ENCODE results near the gene RRAGD. TPM values are rescaled to one million over a fixed set of nuclear protein-coding genes. Genes with fewer than 3 reads are reported as not detected.
A peak's percentile ranks its signal among the peaks of the same experiment; 100 is the strongest.

RRAGD gene
- polyA plus RNA-seq (2013, experiment 1 of 2; ENCODE audit: insufficient read length) = 0.50 TPM
- polyA plus RNA-seq (2013, experiment 2 of 2; ENCODE audit: insufficient read length) = 2.0 TPM

- peak; percentile 32 for DNase-seq
Measured at GRCh38 chr6:89412071-89413005, at the start of gene RRAGD. RRAGD (minus strand) TSS chr6:89412273; CDS start chr6:89411993, 280 bp downstream.

GRCh38 chr6:89460713-89461112, 48.6 kb upstream of the RRAGD start:
- DNase-seq = no peak

GRCh38 chr6:89459501-89459900, 47.4 kb upstream of the RRAGD start:
- no peak for DNase-seq

- no peak for DNase-seq
Measured at GRCh38 chr6:89458704-89459103, 46.6 kb upstream of the RRAGD start.

- DNase-seq = peak; percentile 5
Measured at GRCh38 chr6:89454300-89454699, 42.2 kb upstream of the RRAGD start.

- DNase-seq = no peak
Measured at GRCh38 chr6:89452281-89452680, 40.2 kb upstream of the RRAGD start.

- DNase-seq = no peak
Measured at GRCh38 chr6:89449193-89449592, 37.1 kb upstream of the RRAGD start.

GRCh38 chr6:89443658-89444057, 31.6 kb upstream of the RRAGD start:
- DNase-seq = no peak

- DNase-seq = no peak
Measured at GRCh38 chr6:89440200-89440599, 28.1 kb upstream of the RRAGD start.

- DNase-seq = no peak
Measured at GRCh38 chr6:89439014-89439413, 26.9 kb upstream of the RRAGD start.

- DNase-seq = no peak
Measured at GRCh38 chr6:89438248-89438647, 26.2 kb upstream of the RRAGD start.

- DNase-seq = no peak
Measured at GRCh38 chr6:89436226-89436625, 24.2 kb upstream of the RRAGD start.

- no peak for DNase-seq
Measured at GRCh38 chr6:89434954-89435353, 22.9 kb upstream of the RRAGD start.

GRCh38 chr6:89434150-89434499, 22.1 kb upstream of the RRAGD start:
- DNase-seq = no peak

GRCh38 chr6:89433252-89434149, 21.4 kb upstream of the RRAGD start:
- DNase-seq = peak; percentile 34

GRCh38 chr6:89432875-89433251, 20.8 kb upstream of the RRAGD start, which contains the start of gene ANKRD6:
ANKRD6 (plus strand) TSS chr6:89433152; CDS start chr6:89566977, 133,825 bp downstream.
- DNase-seq = peak; percentile 63

GRCh38 chr6:89430201-89430962, 18.3 kb upstream of the RRAGD start:
- no peak for DNase-seq

GRCh38 chr6:89416796-89417195, 4.7 kb upstream of the RRAGD start:
- DNase-seq = no peak

- no peak for DNase-seq
Measured at GRCh38 chr6:89415185-89415584, 3.1 kb upstream of the RRAGD start.

GRCh38 chr6:89414215-89414614, 2.1 kb upstream of the RRAGD start:
- DNase-seq = no peak

GRCh38 chr6:89413006-89413400, 930 bp upstream of the RRAGD start:
- DNase-seq = no peak
